Mesodermal cell (in vitro differentiated cells): Measurements from ENCODE around the gene DNAJC28. TPM values are rescaled to one million over a fixed set of nuclear protein-coding genes. Genes with fewer than 3 reads are reported as not detected.

Experiments used
- H3K27ac ChIP-seq: 2 replicates; pipeline ENCODE4 v1.7.0; 2013; ENCODE audit warnings: mild to moderate bottlenecking, low read depth, low read length, moderate library complexity; ENCODE audit not compliant: severe bottlenecking
- H3K36me3 ChIP-seq: 2 replicates; pipeline ENCODE4 v1.7.1; 2013; ENCODE audit warnings: mild to moderate bottlenecking, low read length, moderate library complexity; ENCODE audit not compliant: control insufficient read depth, insufficient read depth
- H3K4me1 ChIP-seq: one replicate; pipeline ENCODE4 v1.7.1; 2013; ENCODE audit warnings: mild to moderate bottlenecking, low read length; ENCODE audit not compliant: insufficient read depth, control insufficient read depth, poor library complexity, severe bottlenecking
- H3K4me3 ChIP-seq: 2 replicates; pipeline ENCODE4 v1.7.0; 2013; ENCODE audit warnings: low read length, control low read depth, mild to moderate bottlenecking; ENCODE audit not compliant: insufficient read depth, poor library complexity, severe bottlenecking; ENCODE audit errors: extremely low read depth
- H3K9me3 ChIP-seq: 2 replicates; pipeline ENCODE4 v1.7.1; 2013; ENCODE audit warnings: mild to moderate bottlenecking, low read length, moderate library complexity; ENCODE audit not compliant: control insufficient read depth
- WGBS, 2 experiments: methylation state at CpG; one replicate each; pipeline ENCODE4 v1.1.5; 2013; ENCODE audit warnings: missing lambda C conversion rate in 2 of 2; ENCODE audit not compliant: insufficient coverage in 2 of 2; 5-methylcytosine and 5-hydroxymethylcytosine counted together
- polyA plus RNA-seq, 2 experiments: library from polyadenylated mRNA; stranded (reverse); fragments of 50-300 nt; gene quantifications; one replicate each; pipeline ENCODE4 v1.2.3, GENCODE V29; 2013

The DNAJC28 gene, protein sequence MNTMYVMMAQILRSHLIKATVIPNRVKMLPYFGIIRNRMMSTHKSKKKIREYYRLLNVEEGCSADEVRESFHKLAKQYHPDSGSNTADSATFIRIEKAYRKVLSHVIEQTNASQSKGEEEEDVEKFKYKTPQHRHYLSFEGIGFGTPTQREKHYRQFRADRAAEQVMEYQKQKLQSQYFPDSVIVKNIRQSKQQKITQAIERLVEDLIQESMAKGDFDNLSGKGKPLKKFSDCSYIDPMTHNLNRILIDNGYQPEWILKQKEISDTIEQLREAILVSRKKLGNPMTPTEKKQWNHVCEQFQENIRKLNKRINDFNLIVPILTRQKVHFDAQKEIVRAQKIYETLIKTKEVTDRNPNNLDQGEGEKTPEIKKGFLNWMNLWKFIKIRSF
- 1.7 TPM for polyA plus RNA-seq (2013, experiment 1 of 2)
- polyA plus RNA-seq (2013, experiment 2 of 2) = 3.1 TPM

- H3K27ac ChIP-seq = no peak within 1 kb of the TSS
Measured at GRCh38 chr21:33491373-33492102, at the start of gene DNAJC28. Gene DNAJC28, minus strand, starts transcription at chr21:33491716. Its CDS starts 2,323 bp downstream, at chr21:33489393.

GRCh38 chr21:33541105-33541711 lies 49.7 kb upstream of the DNAJC28 start:
- Histone ChIP-seq H3K9me3 (no peaks in the 10 kb centered on the region), H3K4me3 (peak overlapping the region; percentile 87), H3K27ac (peak overlapping the region; percentile 99), H3K36me3 (peaks cover 36% of the 10 kb centered on the region), H3K4me1 (no peaks in the 10 kb centered on the region)
- 48 to 56% methylated on average over 15 to 16 of the region's 19 CpGs for WGBS, 2 experiments

More at GRCh38 chr21:33491373-33492102, at the start of gene DNAJC28:
- Histone ChIP-seq H3K4me3 (peak within 1 kb of the TSS; percentile 63), H3K4me1 (peaks cover 3% of the 10 kb centered on the region), H3K9me3 (no peaks in the 10 kb centered on the region), H3K36me3 (no peaks in the 10 kb centered on the region)
- WGBS, 2 experiments = 2% methylated on average over 33 to 41 of the region's 52 CpGs

- WGBS, 2 experiments = 60% methylated on average over 1 of the region's 3 CpGs; no CpG with 5 or more reads in 1 of the 2 experiments
- H3K4me1 ChIP-seq = no peaks in the 10 kb centered on the region
- no peaks in the 10 kb centered on the region for H3K9me3 ChIP-seq
- H3K27ac ChIP-seq = no peak overlapping the region
- peak overlapping the region; percentile 87 for H3K4me3 ChIP-seq
- peaks cover 38% of the 10 kb centered on the region for H3K36me3 ChIP-seq
Measured at GRCh38 chr21:33540711-33541104, 49.2 kb upstream of the DNAJC28 start.

- Histone ChIP-seq H3K4me3 (no peak overlapping the region), H3K36me3 (peaks cover 49% of the 10 kb centered on the region)
- WGBS, 2 experiments = 100% methylated on average over 1 of the region's 4 CpGs; no CpG with 5 or more reads in 1 of the 2 experiments
Measured at GRCh38 chr21:33539616-33540015, 48.1 kb upstream of the DNAJC28 start.

GRCh38 chr21:33537212-33537611 lies 45.7 kb upstream of the DNAJC28 start:
- peaks cover 71% of the 10 kb centered on the region for H3K36me3 ChIP-seq
- no peak overlapping the region for H3K27ac ChIP-seq
- H3K9me3 ChIP-seq = no peaks in the 10 kb centered on the region
- H3K4me3 ChIP-seq = no peak overlapping the region
- WGBS, 2 experiments = no CpG with 5 or more reads among the region's 2 CpGs
- H3K4me1 ChIP-seq = no peaks in the 10 kb centered on the region

More at GRCh38 chr21:33539616-33540015, 48.1 kb upstream of the DNAJC28 start:
- Histone ChIP-seq H3K9me3 (no peaks in the 10 kb centered on the region), H3K27ac (no peak overlapping the region), H3K4me1 (no peaks in the 10 kb centered on the region)

DNA sequence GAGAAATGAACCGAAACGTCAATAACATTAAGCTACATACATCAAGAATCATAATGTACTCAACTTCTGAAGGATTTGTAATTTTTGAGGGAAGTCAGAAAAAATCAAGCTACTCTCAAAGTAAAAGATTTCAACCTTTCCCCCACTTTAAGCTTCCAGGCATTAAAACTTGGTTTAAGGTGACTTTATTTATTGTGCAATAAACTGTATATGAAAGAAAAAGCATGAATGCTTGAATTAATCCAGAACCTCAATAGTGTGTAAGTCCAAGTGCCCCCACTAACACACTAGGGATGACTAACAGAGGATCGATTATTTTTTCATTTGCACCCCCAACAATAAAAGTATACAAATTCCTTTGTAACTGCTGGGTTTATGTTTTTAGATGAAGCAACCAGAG lies 39.5 kb upstream of the DNAJC28 start:
- Histone ChIP-seq H3K27ac (no peak overlapping the region), H3K9me3 (no peaks in the 10 kb centered on the region), H3K36me3 (peaks cover 92% of the 10 kb centered on the region), H3K4me3 (no peak overlapping the region), H3K4me1 (no peaks in the 10 kb centered on the region)
- WGBS, 2 experiments = no CpG with 5 or more reads among the region's 3 CpGs

- no peak overlapping the region for H3K4me3 ChIP-seq
- H3K9me3 ChIP-seq = no peaks in the 10 kb centered on the region
- 100% methylated on average over 1 of the region's 1 CpG for WGBS, 2 experiments
- no peaks in the 10 kb centered on the region for H3K4me1 ChIP-seq
- H3K36me3 ChIP-seq = peaks cover 88% of the 10 kb centered on the region
- no peak overlapping the region for H3K27ac ChIP-seq
Measured at GRCh38 chr21:33522953-33523349, 31.4 kb upstream of the DNAJC28 start.

- 92% methylated on average over 2 of the region's 5 CpGs; no CpG with 5 or more reads in 1 of the 2 experiments for whole genome bisulfite sequencing, 2 experiments
- Histone ChIP-seq H3K4me3 (no peak overlapping the region), H3K27ac (no peak overlapping the region), H3K4me1 (no peaks in the 10 kb centered on the region), H3K36me3 (peaks cover 88% of the 10 kb centered on the region), H3K9me3 (no peaks in the 10 kb centered on the region)
Measured at GRCh38 chr21:33522297-33522952, 30.9 kb upstream of the DNAJC28 start.

- H3K36me3 ChIP-seq = peaks cover 93% of the 10 kb centered on the region
- H3K4me1 ChIP-seq = no peaks in the 10 kb centered on the region
- H3K27ac ChIP-seq = no peak overlapping the region
- no peak overlapping the region for H3K4me3 ChIP-seq
- H3K9me3 ChIP-seq = no peaks in the 10 kb centered on the region
- WGBS, 2 experiments = 90 to 97% methylated on average over 2 to 4 of the region's 4 CpGs
Measured at GRCh38 chr21:33518899-33519298, 27.4 kb upstream of the DNAJC28 start.

DNA sequence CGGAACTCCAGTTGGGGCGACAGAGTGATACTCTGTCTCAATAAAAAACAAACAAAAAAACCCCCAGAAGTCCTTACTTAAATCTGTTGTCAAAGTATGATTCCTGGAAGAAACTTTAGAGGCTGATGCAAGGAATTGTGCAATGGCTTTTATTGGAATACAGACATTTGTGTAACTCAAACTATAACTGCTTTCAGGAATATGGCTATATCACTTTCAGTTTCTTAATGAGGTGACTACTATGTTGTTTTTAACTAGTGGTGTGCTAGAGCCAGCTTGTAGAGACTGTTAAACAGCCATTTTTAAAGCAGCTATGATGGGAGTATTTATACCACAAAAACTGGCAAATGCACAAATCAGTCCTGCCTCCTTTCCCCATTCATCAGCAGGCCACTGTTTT lies 22.7 kb upstream of the DNAJC28 start:
- Histone ChIP-seq H3K27ac (no peak overlapping the region), H3K9me3 (no peaks in the 10 kb centered on the region), H3K36me3 (peaks cover 98% of the 10 kb centered on the region), H3K4me3 (no peak overlapping the region), H3K4me1 (no peaks in the 10 kb centered on the region)
- WGBS, 2 experiments = no CpG with 5 or more reads among the region's 2 CpGs
